Stimulated activated naive B cell treated with anti-CD40 and anti-IgM and Interleukin-4, amounts not matched to agents 10 μg/mL and 1 μg/mL and 100 μg/mL, for 72 hours (primary cell): ENCODE data around the gene PRKG1.
"Not testable (repeated sequence)": the region's sequence is repeated elsewhere in the genome, so short reads cannot be mapped to it uniquely, and the experiment has no call there.

Experiments used
- ATAC-seq, 2 donors: fragments of 150-1000 bp; cut with Tn5 transposase; replicated peaks; 2 replicates each; pipeline ENCODE4 v1.10.0; 2021; ENCODE audit warnings: moderate library complexity in 1 of 2
- DNase-seq: peaks from one replicate; pipeline ENCODE4 v3.0.0; 2021
- H3K27ac Mint-ChIP-seq: one replicate; pipeline ENCODE4 v1.8.0; 2022; ENCODE audit warnings: mild to moderate bottlenecking, mixed read lengths
- H3K27me3 Mint-ChIP-seq, 2 donors: one replicate each; pipeline ENCODE4 v1.8.0; 2022; ENCODE audit warnings: mixed read lengths in 2 of 2
- H3K36me3 Mint-ChIP-seq, 2 donors: one replicate each; pipeline ENCODE4 v1.8.0; 2022; ENCODE audit warnings: mixed read lengths in 2 of 2, mild to moderate bottlenecking in 1 of 2
- H3K4me1 Mint-ChIP-seq, 2 donors: one replicate each; pipeline ENCODE4 v1.8.0; 2022; ENCODE audit warnings: mixed read lengths in 2 of 2, mild to moderate bottlenecking in 1 of 2
- H3K4me3 Mint-ChIP-seq, 2 donors: one replicate each; pipeline ENCODE4 v1.8.0; 2022; ENCODE audit warnings: mild to moderate bottlenecking in 2 of 2, mixed read lengths in 2 of 2, moderate library complexity in 1 of 2
- H3K9me3 Mint-ChIP-seq, 2 donors: one replicate each; pipeline ENCODE4 v1.8.0; 2022; ENCODE audit warnings: mixed read lengths in 2 of 2, mild to moderate bottlenecking in 1 of 2

Gene PRKG1

DNA sequence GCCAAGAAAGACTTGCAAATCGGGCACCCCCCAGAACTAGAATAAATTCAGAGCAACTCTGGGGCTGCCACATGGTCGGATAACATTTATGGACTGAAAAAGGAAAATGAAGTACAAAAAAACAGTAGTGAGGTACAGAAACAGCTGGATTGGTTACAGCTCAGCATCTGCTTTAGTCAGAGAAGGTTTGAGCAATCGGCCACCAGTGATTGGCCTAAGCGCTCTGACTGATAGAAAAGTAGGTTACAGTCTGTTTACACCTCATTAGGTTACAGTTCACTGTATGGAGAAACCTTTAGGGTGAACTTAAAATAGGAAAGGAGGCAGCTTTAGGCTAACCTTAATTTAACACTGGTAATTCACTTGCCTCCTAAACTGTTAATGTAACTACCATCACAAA is 1137.8 kb downstream of the PRKG1 start:
- Mint-ChIP-seq H3K4me1 (peaks cover 14 to 18% of the 10 kb centered on the region in 2 donors), H3K4me3 (no peak overlapping the region), H3K27ac (no peak overlapping the region), H3K9me3 (no peaks in the 10 kb centered on the region), H3K27me3 (peaks cover under 1 to 4% of the 10 kb centered on the region in 2 donors), H3K36me3 (no peaks in the 10 kb centered on the region)
- ATAC-seq (no peak), DNase-seq (no peak)

DNA sequence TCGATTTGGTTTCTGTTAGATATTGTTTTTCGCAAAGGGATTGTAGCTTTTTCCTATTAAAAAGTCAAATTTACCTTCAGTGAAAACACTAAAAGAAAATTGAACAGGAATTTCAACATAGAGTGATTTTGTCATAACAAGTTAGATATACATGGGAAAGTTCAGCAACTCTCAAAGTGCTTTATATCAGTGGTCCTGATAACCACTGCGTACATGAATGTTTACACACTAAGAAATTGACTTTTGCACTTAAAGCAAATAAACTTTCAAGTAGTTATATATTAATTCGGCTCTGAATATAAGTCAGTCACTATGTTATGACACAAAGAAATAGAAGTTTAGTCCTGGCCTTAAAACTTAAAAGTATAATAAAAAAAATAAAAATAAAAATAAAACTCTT is 1138.5 kb downstream of the PRKG1 start:
- H3K27me3 Mint-ChIP-seq = peaks cover 0 to 1% of the 10 kb centered on the region in 2 donors
- H3K4me3 Mint-ChIP-seq = no peak overlapping the region
- no peaks in the 10 kb centered on the region for H3K9me3 Mint-ChIP-seq
- H3K36me3 Mint-ChIP-seq = no peaks in the 10 kb centered on the region
- H3K27ac Mint-ChIP-seq = no peak overlapping the region
- ATAC-seq (no peak), DNase-seq (no peak)
- H3K4me1 Mint-ChIP-seq = peaks cover 18 to 26% of the 10 kb centered on the region in 2 donors

DNA sequence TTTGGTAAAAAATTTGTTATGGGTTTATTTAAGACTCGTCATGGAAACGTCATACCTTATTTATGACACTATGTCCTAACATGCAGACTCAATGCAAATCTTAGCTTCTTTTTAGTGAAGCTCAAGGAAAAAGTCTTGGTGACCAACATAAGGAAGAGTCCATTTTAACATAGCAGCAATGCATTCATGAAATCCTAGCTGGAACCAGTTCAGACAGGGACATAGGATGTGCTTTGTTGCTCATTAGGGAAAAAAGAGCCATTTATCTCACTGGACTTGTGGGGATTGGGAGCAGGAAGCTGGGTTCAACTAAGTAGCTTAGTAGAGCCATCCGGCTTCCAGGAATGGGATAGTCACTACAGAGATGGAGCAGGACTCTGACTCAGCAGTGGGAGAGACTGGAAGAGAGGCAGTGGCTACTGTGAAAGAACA is 1139.0 kb downstream of the PRKG1 start:
- H3K36me3 Mint-ChIP-seq = no peaks in the 10 kb centered on the region
- no peak overlapping the region for H3K4me3 Mint-ChIP-seq
- ATAC-seq (no peak), DNase-seq (no peak)
- H3K27ac Mint-ChIP-seq = no peak overlapping the region
- no peaks in the 10 kb centered on the region for H3K9me3 Mint-ChIP-seq
- H3K27me3 Mint-ChIP-seq = no peaks in the 10 kb centered on the region
- H3K4me1 Mint-ChIP-seq = peaks cover 18 to 27% of the 10 kb centered on the region in 2 donors

DNA sequence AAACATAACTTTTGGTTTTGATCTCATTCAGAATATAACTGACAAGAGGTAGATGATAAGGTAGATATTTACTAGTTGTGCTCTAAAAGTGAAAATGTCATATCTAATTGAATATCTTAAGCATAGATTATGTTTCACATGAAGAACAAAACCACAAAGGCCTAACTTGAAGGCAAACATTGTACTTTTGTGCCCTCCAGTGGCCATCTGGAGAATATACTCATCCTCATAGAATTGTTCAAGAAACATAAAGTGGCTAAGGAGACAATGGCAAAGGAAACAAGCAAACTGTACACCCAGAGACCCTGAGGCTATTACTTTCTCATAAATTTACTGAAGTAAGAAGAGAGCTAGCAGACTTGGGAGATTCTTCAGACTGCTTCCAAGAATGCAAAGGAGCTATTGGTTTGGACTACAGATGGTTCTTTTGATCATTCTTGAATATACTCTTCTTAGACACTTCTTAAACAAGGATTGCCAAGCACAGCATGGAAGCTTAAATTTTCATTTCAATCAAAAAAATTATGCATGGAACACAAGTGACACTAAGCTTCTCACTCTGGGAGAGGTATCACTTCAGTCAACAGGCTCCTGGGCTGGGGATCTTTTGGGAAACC is 1141.6 kb downstream of the PRKG1 start:
- no peaks in the 10 kb centered on the region for H3K9me3 Mint-ChIP-seq
- H3K4me1 Mint-ChIP-seq = peaks cover 18 to 27% of the 10 kb centered on the region in 2 donors
- peak; percentile 61 to 63 for ATAC-seq
- no peak overlapping the region for H3K27ac Mint-ChIP-seq
- DNase-seq = peak; percentile 30
- H3K36me3 Mint-ChIP-seq = no peaks in the 10 kb centered on the region
- no peak overlapping the region for H3K4me3 Mint-ChIP-seq
- H3K27me3 Mint-ChIP-seq = no peaks in the 10 kb centered on the region

DNA sequence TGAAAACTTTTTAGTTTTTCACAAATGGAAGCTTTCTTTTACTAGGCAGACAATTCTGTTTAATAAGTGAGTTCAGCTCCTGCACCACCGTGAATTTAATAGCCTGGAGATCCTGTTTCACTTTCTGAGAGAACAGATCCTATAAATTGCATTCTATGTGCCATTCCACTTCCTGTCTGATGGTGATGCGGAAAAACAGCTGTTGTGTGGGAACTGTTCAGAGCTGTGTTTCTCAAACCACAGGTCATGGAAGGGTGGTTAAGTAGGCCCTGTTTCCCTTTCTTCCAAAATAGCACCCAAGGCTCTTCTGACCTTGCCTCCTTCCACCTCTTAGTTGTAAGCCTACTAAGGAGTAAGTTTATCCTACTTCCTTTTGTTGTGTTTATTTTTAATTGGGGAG is 1142.6 kb downstream of the PRKG1 start:
- Mint-ChIP-seq H3K4me1 (peaks cover 18 to 27% of the 10 kb centered on the region in 2 donors), H3K9me3 (no peaks in the 10 kb centered on the region), H3K4me3 (no peak overlapping the region), H3K27ac (no peak overlapping the region), H3K27me3 (no peaks in the 10 kb centered on the region), H3K36me3 (no peaks in the 10 kb centered on the region)
- DNase-seq (peak; percentile 37), ATAC-seq (peak; percentile 86 to 91)

DNA sequence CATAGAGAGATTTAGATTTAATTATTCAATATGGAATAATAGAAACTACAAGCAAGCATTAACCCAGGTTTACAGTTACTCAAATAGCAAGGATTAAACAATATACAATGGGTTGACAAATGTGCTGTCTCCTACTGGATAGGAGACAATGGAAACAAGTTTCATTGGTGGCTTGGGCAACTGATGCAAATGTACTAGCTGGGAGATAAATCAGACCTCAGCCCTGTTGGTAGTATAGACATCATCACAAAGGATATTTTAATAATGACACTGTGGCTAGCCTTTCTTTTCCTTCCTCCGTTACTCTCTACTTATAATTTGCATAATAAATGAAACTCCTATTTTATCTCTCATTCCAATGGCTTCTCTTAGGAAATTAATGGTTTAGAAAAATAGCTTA is 1143.2 kb downstream of the PRKG1 start:
- H3K36me3 Mint-ChIP-seq = no peaks in the 10 kb centered on the region
- H3K9me3 Mint-ChIP-seq = no peaks in the 10 kb centered on the region
- H3K27me3 Mint-ChIP-seq = no peaks in the 10 kb centered on the region
- ATAC-seq (peak in 1 of 2 donors; percentile 13), DNase-seq (no peak)
- no peak overlapping the region for H3K27ac Mint-ChIP-seq
- H3K4me3 Mint-ChIP-seq = no peak overlapping the region
- H3K4me1 Mint-ChIP-seq = peaks cover 18 to 27% of the 10 kb centered on the region in 2 donors

DNA sequence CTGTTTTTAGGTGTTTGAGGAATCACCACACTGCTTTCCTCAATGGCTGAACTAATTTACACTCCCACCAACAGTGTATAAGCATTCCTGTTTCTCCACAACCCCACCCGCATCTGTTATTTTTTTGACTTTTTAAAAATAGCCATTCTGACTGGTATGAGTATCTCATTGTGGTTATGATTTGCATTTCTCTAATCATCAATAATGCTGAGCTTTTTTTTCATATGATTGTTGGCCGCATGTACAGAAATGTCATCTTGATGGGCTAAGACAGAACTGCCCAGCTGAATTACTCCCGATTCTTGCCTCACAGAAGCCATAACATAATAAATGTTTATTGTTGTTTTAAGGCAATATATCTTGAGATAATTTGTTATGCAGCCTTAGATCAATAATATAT is 1146.7 kb downstream of the PRKG1 start:
- Mint-ChIP-seq H3K27me3 (no peaks in the 10 kb centered on the region), H3K4me3 (no peak overlapping the region), H3K36me3 (no peaks in the 10 kb centered on the region), H3K4me1 (peaks cover 9 to 20% of the 10 kb centered on the region in 2 donors), H3K9me3 (peaks cover 0 to 2% of the 10 kb centered on the region in 2 donors), H3K27ac (no peak overlapping the region)
- DNase-seq (no peak), ATAC-seq (no peak)

DNA sequence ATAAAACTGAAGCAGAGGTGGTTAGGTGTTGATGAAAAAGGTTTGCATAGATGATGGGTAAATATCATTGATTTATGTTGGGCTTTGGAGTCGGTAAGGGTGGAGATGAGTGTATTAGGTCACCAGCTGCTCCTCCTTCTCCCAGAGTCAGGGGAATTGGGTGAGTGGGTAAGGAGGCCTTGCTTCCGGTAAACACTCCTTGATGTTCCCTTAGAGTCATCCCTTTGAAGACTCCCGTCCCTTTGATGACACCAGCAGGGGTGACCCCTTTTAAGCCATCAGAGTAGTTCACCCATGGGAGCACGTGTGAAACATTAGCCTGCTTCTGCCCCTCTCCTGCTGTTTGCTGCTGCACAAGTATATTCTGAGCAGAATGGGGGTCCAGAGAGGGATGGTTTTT is 1147.6 kb downstream of the PRKG1 start:
- no peak for ATAC-seq
- Mint-ChIP-seq H3K4me1 (peaks cover 5 to 10% of the 10 kb centered on the region in 2 donors), H3K27me3 (no peaks in the 10 kb centered on the region), H3K27ac (no peak overlapping the region), H3K4me3 (no peak overlapping the region), H3K9me3 (peaks cover 0 to 2% of the 10 kb centered on the region in 2 donors), H3K36me3 (no peaks in the 10 kb centered on the region)
- DNase-seq = no peak

DNA sequence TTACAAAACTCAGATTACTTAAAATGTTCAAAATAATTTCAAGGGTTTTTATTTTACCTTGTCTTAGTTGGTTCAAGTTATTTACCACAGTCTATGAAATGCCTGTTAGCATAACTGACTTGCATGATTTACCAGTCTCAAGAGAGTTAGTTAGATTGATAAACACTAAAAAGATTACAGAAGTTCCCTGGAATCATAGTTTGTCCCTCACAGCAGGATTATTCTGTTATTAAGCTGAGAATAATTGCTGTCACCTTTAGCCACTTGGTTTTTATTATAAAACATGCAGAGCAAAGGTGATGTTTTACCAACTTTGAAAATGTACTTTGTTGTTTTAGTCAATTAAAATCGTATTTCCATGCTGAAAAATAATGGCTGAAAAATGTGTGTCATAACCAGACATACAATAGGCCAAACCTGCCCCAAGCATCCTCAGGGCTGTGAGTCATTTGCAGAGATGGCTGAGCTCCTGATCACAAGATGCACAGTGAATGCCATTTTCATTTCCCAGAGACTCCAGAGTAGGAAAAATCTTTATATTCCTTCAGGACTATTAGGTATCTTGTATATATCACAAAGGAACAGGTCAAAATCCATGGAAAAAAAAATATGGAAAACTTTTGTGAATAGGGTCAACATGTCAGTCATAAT is 1152.0 kb downstream of the PRKG1 start:
- DNase-seq = no peak
- ATAC-seq = no peak
- Mint-ChIP-seq H3K4me1 (peaks cover 2 to 4% of the 10 kb centered on the region in 2 donors), H3K9me3 (peaks cover 0 to 2% of the 10 kb centered on the region in 2 donors), H3K36me3 (no peaks in the 10 kb centered on the region), H3K27me3 (no peaks in the 10 kb centered on the region), H3K4me3 (no peak overlapping the region), H3K27ac (no peak overlapping the region)

DNA sequence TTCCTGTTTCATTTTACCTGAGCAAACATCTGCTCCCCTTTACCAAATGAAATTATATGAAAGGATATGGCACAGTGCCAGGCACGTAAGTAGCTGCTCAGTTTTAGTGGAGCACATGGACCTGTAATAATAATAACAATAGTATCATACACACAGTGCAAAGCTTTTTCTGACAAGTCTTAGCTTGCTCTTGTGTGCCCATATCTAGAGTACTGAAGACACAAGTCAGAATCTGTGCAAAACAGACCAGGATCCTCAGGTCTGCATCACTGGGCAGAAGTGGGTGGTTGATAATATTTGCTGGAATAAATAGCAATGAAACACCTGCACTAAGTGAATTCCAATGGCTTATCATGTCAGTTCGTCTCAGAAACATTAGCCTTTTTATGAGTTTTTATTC is 1154.3 kb downstream of the PRKG1 start:
- DNase-seq = no peak
- Mint-ChIP-seq H3K27me3 (no peaks in the 10 kb centered on the region), H3K4me3 (no peak overlapping the region), H3K4me1 (peaks cover 12 to 19% of the 10 kb centered on the region in 2 donors), H3K36me3 (no peaks in the 10 kb centered on the region), H3K27ac (no peak overlapping the region), H3K9me3 (peaks cover 0 to 2% of the 10 kb centered on the region in 2 donors)
- no peak for ATAC-seq

DNA sequence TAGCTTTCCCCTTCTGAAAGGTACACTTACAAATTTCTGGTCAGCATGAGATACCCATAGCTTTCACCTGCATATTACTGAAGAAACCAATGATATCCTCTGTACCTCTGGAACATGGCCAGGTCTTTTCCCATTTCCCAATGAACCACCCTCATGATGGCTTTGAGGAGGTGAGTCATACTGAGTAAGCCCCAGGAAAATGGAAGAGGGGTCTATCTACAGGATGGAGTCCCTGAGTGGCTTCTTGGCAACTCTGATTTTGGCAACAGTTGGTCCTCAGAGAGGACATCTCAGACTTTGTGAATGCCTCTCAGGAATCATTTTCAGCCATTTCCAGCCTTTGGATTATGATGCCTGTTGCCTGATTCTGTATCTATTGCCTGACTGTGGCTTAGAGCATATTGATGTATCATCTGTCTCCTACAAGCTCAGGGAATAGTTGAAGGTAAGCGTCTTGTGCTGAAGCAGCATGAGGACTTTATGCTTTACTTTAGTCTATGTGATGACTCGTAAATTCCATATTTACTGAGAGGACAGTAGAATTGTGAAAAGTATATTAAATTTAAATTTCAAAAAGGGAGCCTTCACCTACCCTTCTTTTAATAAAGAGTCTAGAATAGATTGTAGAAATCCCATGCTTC is 1155.1 kb downstream of the PRKG1 start:
- H3K27me3 Mint-ChIP-seq = no peaks in the 10 kb centered on the region
- no peak for DNase-seq
- peaks cover 0 to 2% of the 10 kb centered on the region in 2 donors for H3K9me3 Mint-ChIP-seq
- H3K36me3 Mint-ChIP-seq = no peaks in the 10 kb centered on the region
- H3K4me1 Mint-ChIP-seq = peaks cover 12 to 19% of the 10 kb centered on the region in 2 donors
- ATAC-seq = no peak
- H3K27ac Mint-ChIP-seq = no peak overlapping the region
- H3K4me3 Mint-ChIP-seq = no peak overlapping the region

DNA sequence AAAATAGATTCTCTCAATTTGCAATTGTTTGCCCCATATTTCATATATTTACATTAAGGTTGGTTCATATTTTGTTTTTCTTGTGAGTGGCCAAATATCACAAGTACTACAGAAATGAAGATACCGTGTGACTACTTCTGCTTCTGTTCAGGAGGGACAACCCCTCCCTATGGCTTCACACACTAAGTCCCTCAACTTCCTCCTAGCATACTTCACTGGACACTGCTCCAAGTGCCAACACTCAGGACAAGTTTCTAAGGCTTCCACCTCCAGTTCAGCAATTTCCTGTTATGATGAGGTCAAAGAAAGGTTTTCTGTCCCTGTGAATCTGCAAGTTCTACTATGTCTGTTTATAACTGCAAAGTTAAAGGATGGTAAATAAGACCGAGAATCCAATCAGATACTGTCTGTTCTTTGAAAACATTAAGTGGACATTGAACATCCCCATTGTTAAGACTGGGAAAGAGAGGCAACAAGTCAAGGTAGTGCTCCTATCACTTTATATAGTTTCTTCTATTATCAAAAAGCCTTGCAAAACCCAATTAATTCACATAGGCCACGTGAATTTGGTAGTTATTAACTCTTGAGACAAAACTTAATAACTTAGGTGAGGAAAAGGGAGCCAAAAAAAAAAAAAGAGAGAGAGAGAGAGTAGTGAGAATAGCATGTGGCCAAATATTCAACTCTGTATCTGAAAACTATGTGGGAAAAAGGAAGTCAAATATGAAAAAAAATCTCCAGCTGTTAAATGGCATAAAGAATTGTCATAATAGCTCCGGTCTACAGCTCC is 1158.5 kb downstream of the PRKG1 start:
- H3K27me3 Mint-ChIP-seq = no peaks in the 10 kb centered on the region
- H3K4me1 Mint-ChIP-seq = peaks cover 12 to 19% of the 10 kb centered on the region in 2 donors
- no peak overlapping the region for H3K27ac Mint-ChIP-seq
- H3K36me3 Mint-ChIP-seq = no peaks in the 10 kb centered on the region
- H3K4me3 Mint-ChIP-seq = peak overlapping the region; percentile 66 to 71
- no peaks in the 10 kb centered on the region for H3K9me3 Mint-ChIP-seq
- DNase-seq (peak; percentile 20), ATAC-seq (peak; percentile 100)

DNA sequence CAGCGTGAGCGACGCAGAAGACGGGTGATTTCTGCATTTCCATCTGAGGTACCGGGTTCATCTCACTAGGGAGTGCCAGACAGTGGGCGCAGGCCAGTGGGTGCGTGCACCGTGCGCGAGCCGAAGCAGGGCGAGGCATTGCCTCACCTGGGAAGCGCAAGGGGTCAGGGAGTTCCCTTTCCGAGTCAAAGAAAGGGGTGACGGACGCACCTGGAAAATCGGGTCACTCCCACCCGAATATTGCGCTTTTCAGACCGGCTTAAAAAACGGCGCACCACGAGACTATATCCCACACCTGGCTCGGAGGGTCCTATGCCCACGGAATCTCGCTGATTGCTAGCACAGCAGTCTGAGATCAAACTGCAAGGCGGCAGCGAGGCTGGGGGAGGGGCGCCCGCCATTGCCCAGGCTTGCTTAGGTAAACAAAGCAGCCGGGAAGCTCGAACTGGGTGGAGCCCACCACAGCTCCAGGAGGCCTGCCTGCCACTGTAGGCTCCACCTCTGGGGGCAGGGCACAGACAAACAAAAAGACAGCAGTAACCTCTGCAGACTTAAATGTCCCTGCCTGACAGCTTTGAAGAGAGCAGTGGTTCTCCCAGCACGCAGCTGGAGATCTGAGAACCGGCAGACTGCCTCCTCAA is 1159.2 kb downstream of the PRKG1 start:
- ATAC-seq, H3K27me3 Mint-ChIP-seq, H3K36me3 Mint-ChIP-seq, H3K9me3 Mint-ChIP-seq, DNase-seq, H3K27ac Mint-ChIP-seq: not testable (repeated sequence)
- Mint-ChIP-seq H3K4me3 (peak overlapping the region; percentile 66 to 71), H3K4me1 (peaks cover 12 to 19% of the 10 kb centered on the region in 2 donors)

DNA sequence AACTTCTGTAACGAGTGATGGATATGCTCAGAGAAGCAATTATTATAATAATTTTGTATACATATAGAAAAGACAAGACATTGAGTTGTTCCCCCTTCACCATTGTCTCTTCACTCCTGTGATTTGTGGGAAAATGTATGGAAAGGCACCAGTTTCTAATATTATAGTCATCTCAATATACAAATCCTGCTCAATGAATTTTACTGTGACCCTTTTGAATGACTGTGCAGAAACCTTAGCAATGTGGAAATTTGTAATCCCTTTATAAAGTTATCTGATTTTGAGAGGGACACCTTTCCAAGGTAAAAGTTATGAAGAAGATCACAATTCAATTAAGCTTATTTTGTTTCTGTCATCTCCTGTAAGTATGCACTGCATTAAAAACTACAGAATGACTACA is 1165.5 kb downstream of the PRKG1 start:
- Mint-ChIP-seq H3K4me3 (no peak overlapping the region), H3K9me3 (no peaks in the 10 kb centered on the region), H3K4me1 (no peaks in the 10 kb centered on the region), H3K27me3 (no peaks in the 10 kb centered on the region), H3K36me3 (no peaks in the 10 kb centered on the region), H3K27ac (no peak overlapping the region)
- no peak for DNase-seq
- no peak for ATAC-seq
